Lung (tissue), 12 donors: Measurements from ENCODE around the gene FIGLA. TPM values are rescaled to one million over a fixed set of nuclear protein-coding genes. Genes with fewer than 3 reads are reported as not detected.
A peak's percentile ranks its signal among the peaks of the same experiment; 100 is the strongest.

Experiments
- ATAC-seq: fragments of 200-7000 bp; cut with Tn5 transposase; one replicate; pipeline ENCODE4 v1.9.1; 2020; ENCODE audit warnings: moderate number of reproducible peaks; ENCODE audit not compliant: insufficient read depth, low FRiP score
- DNase-seq, 3 donors: peaks; one replicate each; pipeline ENCODE4 v3.0.0-alpha.2; 2013 to 2017
- H3K27ac ChIP-seq, 2 donors: one replicate each; pipeline ENCODE4 v1.5.1; 2013; ENCODE audit warnings: mild to moderate bottlenecking in 2 of 2, moderate library complexity in 2 of 2, control low read depth in 1 of 2, inconsistent platforms in 1 of 2, low read depth in 1 of 2, low read length in 1 of 2
- H3K27me3 ChIP-seq, 3 donors: one replicate each; pipeline ENCODE4 v1.5.1; 2013; ENCODE audit warnings: low read length in 2 of 3; ENCODE audit not compliant: control insufficient read depth in 3 of 3, insufficient read depth in 3 of 3
- H3K36me3 ChIP-seq, 4 donors: one replicate each; pipeline ENCODE4 v1.5.1; 2013; ENCODE audit warnings: low read length in 4 of 4, mild to moderate bottlenecking in 1 of 4, moderate library complexity in 1 of 4; ENCODE audit not compliant: control insufficient read depth in 4 of 4, insufficient read depth in 4 of 4
- H3K4me1 ChIP-seq, 5 donors: one replicate each; pipeline ENCODE4 v1.5.1; 2013; ENCODE audit warnings: low read length in 5 of 5, mild to moderate bottlenecking in 2 of 5, moderate library complexity in 1 of 5; ENCODE audit not compliant: control insufficient read depth in 5 of 5, insufficient read depth in 5 of 5
- H3K4me3 ChIP-seq: one replicate; pipeline ENCODE4 v1.5.1; 2013; ENCODE audit warnings: mild to moderate bottlenecking, control low read depth, moderate library complexity
- H3K9ac ChIP-seq, 2 donors: one replicate each; pipeline ENCODE4 v1.5.1; 2013; ENCODE audit warnings: low read length in 2 of 2, control low read depth in 1 of 2; ENCODE audit not compliant: insufficient read depth in 1 of 2
- H3K9me3 ChIP-seq, 4 donors: one replicate each; pipeline ENCODE4 v1.5.1; 2013; ENCODE audit warnings: low read length in 3 of 4, mild to moderate bottlenecking in 1 of 4, moderate library complexity in 1 of 4; ENCODE audit not compliant: control insufficient read depth in 4 of 4, insufficient read depth in 3 of 4
- CTCF ChIP-seq: IDR thresholded peaks from 2 replicates; pipeline ENCODE4 v1.5.1; 2012; ENCODE audit warnings: mild to moderate bottlenecking; ENCODE audit errors: control extremely low read depth, extremely low read depth
- WGBS, 2 donors: extraction: QIAGEN DNeasy Blood & Tissue Kit; methylation state at CpG; one replicate each; pipeline ENCODE4 v1.1.7; 2013; 5-methylcytosine and 5-hydroxymethylcytosine counted together
- polyA plus RNA-seq, 2 donors: library from polyadenylated mRNA; stranded (reverse); fragments of 200-250 nt; gene quantifications; one replicate each; pipeline ENCODE4 v1.2.1, GENCODE V29; 2013
- total RNA-seq, 2 donors: library from RNA; depleted of rRNA in 1 of 2; stranded (reverse); fragments of >200 nt in 1 of 2; gene quantifications; one replicate each; pipeline ENCODE4 v1.2.1, GENCODE V29; 2014 to 2021
- donor health status: control.
- donor health status: control.
- donor health status: Bipolar disorder and iron deficiency.
- donor health status: healthy.
- donor health status: DM: yes; HTN: yes; CAD: no.

The FIGLA gene
- total and polyA plus RNA-seq, 4 donors, result 0.31 to 0.53 TPM; not detected in 2

DNA sequence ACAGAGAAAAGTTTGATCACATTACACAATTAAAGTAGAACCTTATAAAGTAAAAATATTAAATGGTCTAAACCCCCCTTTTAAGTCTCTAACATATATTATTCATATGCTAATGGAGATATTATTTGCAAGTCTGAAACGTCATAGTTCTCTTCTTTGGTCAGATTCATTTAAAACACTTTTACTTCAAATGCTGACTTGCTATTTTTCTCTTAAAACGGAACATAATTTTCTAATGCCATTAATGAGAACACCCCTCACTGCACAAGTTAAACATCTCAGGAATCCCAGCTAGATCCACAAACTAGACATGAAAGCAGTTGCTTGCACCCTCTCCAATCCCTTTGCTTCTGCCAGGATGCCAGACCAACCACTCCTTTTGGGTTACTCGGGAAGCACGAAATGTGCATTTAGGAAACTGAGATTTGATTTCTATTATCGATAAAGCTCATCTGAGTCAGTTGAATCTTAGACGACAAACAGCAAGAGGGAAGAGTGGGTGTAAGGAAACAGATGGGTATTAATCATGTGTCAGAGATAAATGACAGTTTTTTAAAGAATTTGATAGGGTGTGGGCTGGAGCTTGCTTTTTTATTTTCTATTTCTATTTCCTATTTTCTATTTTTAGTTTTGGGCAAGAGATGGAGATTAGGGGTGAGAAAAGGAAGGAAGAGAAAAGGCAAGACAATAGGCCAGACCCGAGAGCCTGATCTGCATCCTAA is 23.9 kb downstream of the FIGLA start:
- DNase-seq (no peak), ATAC-seq (no peak)
- peaks cover 0 to 32% (median 19%) of the 10 kb centered on the region in 3 donors for H3K27me3 ChIP-seq
- TF ChIP-seq CTCF, result no peak
- H3K4me3 ChIP-seq, result no peak overlapping the region
- H3K9me3 ChIP-seq, result no peaks in the 10 kb centered on the region
- peaks cover 5 to 12% (median 8%) of the 10 kb centered on the region in 5 donors for H3K4me1 ChIP-seq
- H3K36me3 ChIP-seq, result no peaks in the 10 kb centered on the region
- H3K27ac ChIP-seq, result no peak overlapping the region
- H3K9ac ChIP-seq, result peak overlapping the region in 1 of 2 donors; percentile 53
- whole genome bisulfite sequencing, 2 donors, result 12 to 16% methylated on average over 7 of the region's 7 CpGs

DNA sequence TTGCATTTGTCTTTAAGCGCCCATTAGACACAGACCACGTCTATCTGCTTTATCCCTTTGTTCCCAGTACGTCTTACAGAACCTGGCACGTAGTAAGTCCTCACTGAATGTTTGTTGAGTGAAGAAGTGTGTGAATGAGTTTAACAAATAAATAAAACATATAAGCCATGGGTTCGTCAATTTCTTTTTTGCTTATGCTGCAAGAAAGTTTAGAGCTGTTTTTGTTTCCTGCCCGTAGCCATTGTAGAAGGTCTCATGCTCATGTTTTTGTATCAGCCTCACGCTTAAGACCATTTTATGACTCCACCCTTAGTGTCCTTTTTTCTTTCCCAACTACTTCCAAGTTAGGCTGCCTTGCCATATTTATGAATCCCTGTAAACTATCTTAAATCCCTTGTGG is 24.9 kb downstream of the FIGLA start:
- WGBS, 2 donors, result 85 to 95% methylated on average over 7 of the region's 7 CpGs
- no peak for TF ChIP-seq CTCF
- Histone ChIP-seq H3K4me3 (no peak overlapping the region), H3K4me1 (peaks cover 4 to 12% (median 7%) of the 10 kb centered on the region in 5 donors), H3K27ac (no peak overlapping the region), H3K36me3 (no peaks in the 10 kb centered on the region), H3K27me3 (peaks cover 0 to 32% (median 19%) of the 10 kb centered on the region in 3 donors), H3K9ac (no peak overlapping the region), H3K9me3 (no peaks in the 10 kb centered on the region)
- ATAC-seq (no peak), DNase-seq (no peak)

DNA sequence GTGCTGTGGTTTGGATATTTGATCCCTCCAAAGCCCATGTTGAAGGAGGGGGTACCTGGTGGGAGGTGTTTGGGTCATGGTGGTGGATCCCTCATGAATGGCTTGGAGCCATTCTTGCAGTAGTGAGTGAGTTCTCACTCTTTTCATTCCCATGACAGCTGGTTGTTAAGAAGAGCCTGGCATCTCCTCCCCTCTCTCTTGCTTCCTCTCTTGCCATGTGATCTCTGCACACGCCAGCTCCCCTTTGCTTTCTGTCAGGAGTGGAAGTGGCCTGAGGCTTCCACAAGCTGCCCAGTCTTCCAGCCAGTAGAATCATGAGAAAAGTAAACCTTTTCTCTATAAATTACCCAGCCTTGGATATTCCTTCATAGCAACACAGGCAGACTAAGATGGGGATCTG is 31.0 kb downstream of the FIGLA start:
- H3K4me3 ChIP-seq, result no peak overlapping the region
- H3K36me3 ChIP-seq, result no peaks in the 10 kb centered on the region
- H3K4me1 ChIP-seq, result no peaks in the 10 kb centered on the region
- DNase-seq, result no peak
- peaks cover 0 to 4% (median 0%) of the 10 kb centered on the region in 3 donors for H3K27me3 ChIP-seq
- ATAC-seq, result no peak
- WGBS, 2 donors, result 40 to 73% methylated on average over 1 of the region's 1 CpG
- no peak for TF ChIP-seq CTCF
- H3K27ac ChIP-seq, result no peak overlapping the region
- H3K9ac ChIP-seq, result no peak overlapping the region
- H3K9me3 ChIP-seq, result no peaks in the 10 kb centered on the region

- no peak for DNase-seq
- Histone ChIP-seq H3K27me3 (no peaks in the 10 kb centered on the region), H3K36me3 (no peaks in the 10 kb centered on the region), H3K9me3 (no peaks in the 10 kb centered on the region), H3K9ac (no peak overlapping the region), H3K27ac (no peak overlapping the region), H3K4me1 (peaks cover 0 to 2% (median 0%) of the 10 kb centered on the region in 5 donors), H3K4me3 (no peak overlapping the region)
- 95 to 96% methylated on average over 7 of the region's 7 CpGs for WGBS, 2 donors
- no peak for ATAC-seq
- no peak for TF ChIP-seq CTCF
Measured at GRCh38 chr2:70757966-70758365, 32.5 kb downstream of the FIGLA start.
